SK-N-SH treated with all-trans-retinoic acid at 6 μM for 48 hours (cell line): ENCODE data around the gene HBG2.

Experiments used
- CREB5 ChIP-seq: fragments of 250-450 bp; sonication (Bioruptor Pico); IDR thresholded peaks from 2 replicates; pipeline ENCODE4 v1.5.1; 2020; ENCODE audit warnings: low read depth, mild to moderate bottlenecking, moderate library complexity
- ESRRG ChIP-seq: fragments of 250-450 bp; sonication (Bioruptor Pico); IDR thresholded peaks from 2 replicates; pipeline ENCODE4 v1.6.1; 2021; ENCODE audit warnings: mild to moderate bottlenecking
- OSR1 ChIP-seq: fragments of 250-450 bp; sonication (Bioruptor Pico); IDR thresholded peaks from 2 replicates; pipeline ENCODE4 v1.8.0; 2022; ENCODE audit warnings: moderate library complexity, mild to moderate bottlenecking, inconsistent platforms
- PATZ1 ChIP-seq: fragments of 250-450 bp; sonication (Bioruptor Pico); IDR thresholded peaks from 2 replicates; pipeline ENCODE4 v1.8.0; 2020; ENCODE audit warnings: mild to moderate bottlenecking, moderate library complexity, borderline replicate concordance
- RARB ChIP-seq: fragments of 250-450 bp; sonication (Bioruptor Pico); IDR thresholded peaks from 2 replicates; pipeline ENCODE4 v1.8.0; 2021; ENCODE audit warnings: mild to moderate bottlenecking, moderate library complexity
- TSHZ2 ChIP-seq: fragments of 250-450 bp; sonication (Bioruptor Pico); IDR thresholded peaks from 2 replicates; pipeline ENCODE4 v1.5.0; 2020; ENCODE audit warnings: mild to moderate bottlenecking, moderate library complexity
- ZFP3 ChIP-seq: fragments of 250-450 bp; sonication (Bioruptor Pico); IDR thresholded peaks from 2 replicates; pipeline ENCODE4 v1.5.0; 2020; ENCODE audit warnings: mild to moderate bottlenecking, moderate library complexity

DNA sequence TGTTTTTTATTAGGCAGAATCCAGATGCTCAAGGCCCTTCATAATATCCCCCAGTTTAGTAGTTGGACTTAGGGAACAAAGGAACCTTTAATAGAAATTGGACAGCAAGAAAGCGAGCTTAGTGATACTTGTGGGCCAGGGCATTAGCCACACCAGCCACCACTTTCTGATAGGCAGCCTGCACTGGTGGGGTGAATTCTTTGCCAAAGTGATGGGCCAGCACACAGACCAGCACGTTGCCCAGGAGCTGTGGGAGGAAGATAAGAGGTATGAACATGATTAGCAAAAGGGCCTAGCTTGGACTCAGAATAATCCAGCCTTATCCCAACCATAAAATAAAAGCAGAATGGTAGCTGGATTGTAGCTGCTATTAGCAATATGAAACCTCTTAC is 29.1 kb downstream of the HBG2 start:
- no peak for TF ChIP-seq RARB (CRISPR knock-in tag)
- no peak for TF ChIP-seq TSHZ2 (CRISPR knock-in tag)
- no peak for TF ChIP-seq ZFP3
- no peak for TF ChIP-seq CREB5 (CRISPR knock-in tag)
- no peak for TF ChIP-seq ESRRG
- TF ChIP-seq OSR1, result no peak
- no peak for TF ChIP-seq PATZ1
